Loucy (cell line): ENCODE data around the gene GVQW3.

Experiments
- H2AFZ ChIP-seq: fragments of 200-600 bp; sonication (generic); 2 replicates; pipeline ENCODE4 v1.6.0; 2016; ENCODE audit warnings: antibody characterized with exemption, mild to moderate bottlenecking, low read length, moderate library complexity
- H3F3A ChIP-seq: fragments of 200-600 bp; 2 replicates; pipeline ENCODE4 v1.6.0; 2016; ENCODE audit warnings: antibody characterized with exemption, low read depth, mild to moderate bottlenecking
- H3K27me3 ChIP-seq: fragments of 200-600 bp; sonication (generic); 2 replicates; pipeline ENCODE4 v1.6.1; 2014; ENCODE audit warnings: low read length, mild to moderate bottlenecking; ENCODE audit not compliant: insufficient read depth, poor library complexity, severe bottlenecking
- H3K36me3 ChIP-seq: fragments of 200-600 bp; sonication (generic); 2 replicates; pipeline ENCODE4 v1.6.1; 2016; ENCODE audit warnings: low read length; ENCODE audit not compliant: insufficient read depth
- H3K4me1 ChIP-seq: fragments of 200-600 bp; sonication (generic); 2 replicates; pipeline ENCODE4 v1.5.1; 2014; ENCODE audit warnings: low read length, mild to moderate bottlenecking; ENCODE audit not compliant: insufficient read depth, poor library complexity, severe bottlenecking
- H3K4me2 ChIP-seq: fragments of 200-600 bp; sonication (generic); 2 replicates; pipeline ENCODE4 v1.6.0; 2014; ENCODE audit warnings: antibody characterized with exemption, low read length, low read depth, mild to moderate bottlenecking; ENCODE audit not compliant: poor library complexity, severe bottlenecking
- H3K4me3 ChIP-seq: fragments of 200-600 bp; sonication (generic); 2 replicates; pipeline ENCODE4 v1.5.1; 2014; ENCODE audit warnings: low read length, mild to moderate bottlenecking, mixed read lengths; ENCODE audit not compliant: poor library complexity, severe bottlenecking
- H3K79me2 ChIP-seq: fragments of 200-600 bp; sonication (generic); 2 replicates; pipeline ENCODE4 v1.6.1; 2014; ENCODE audit warnings: low read length; ENCODE audit not compliant: insufficient read depth
- H3K9ac ChIP-seq: fragments of 200-600 bp; sonication (generic); 2 replicates; pipeline ENCODE4 v1.6.0; 2014; ENCODE audit warnings: mild to moderate bottlenecking, low read depth, low read length, moderate library complexity; ENCODE audit not compliant: poor library complexity, severe bottlenecking
- H3K9me2 ChIP-seq: fragments of 200-600 bp; sonication (generic); replicated peaks from 2 replicates; pipeline ENCODE4 v1.6.1; 2016; ENCODE audit warnings: low read depth, low read length, mixed read lengths
- H3K9me3 ChIP-seq: fragments of 200-600 bp; sonication (generic); 2 replicates; pipeline ENCODE4 v1.6.1; 2014; ENCODE audit warnings: mild to moderate bottlenecking, antibody characterized with exemption, low read length, low read depth; ENCODE audit not compliant: insufficient read depth
- H4K20me1 ChIP-seq: fragments of 200-600 bp; sonication (generic); 2 replicates; pipeline ENCODE4 v1.6.0; 2014; ENCODE audit warnings: antibody characterized with exemption, low read length, mild to moderate bottlenecking; ENCODE audit not compliant: insufficient read depth, poor library complexity, severe bottlenecking
- CTCF ChIP-seq: fragments of 200-600 bp; sonication (generic); conservative IDR thresholded peaks from 2 replicates; pipeline ENCODE4 v1.5.1; 2014; ENCODE audit warnings: mild to moderate bottlenecking, antibody characterized with exemption, low read length
- EZH2phosphoT487 ChIP-seq: fragments of 200-600 bp; IDR thresholded peaks from 2 replicates; pipeline ENCODE4 v1.6.1; 2018; ENCODE audit warnings: antibody characterized with exemption, mild to moderate bottlenecking, moderate library complexity, borderline replicate concordance

Gene GVQW3

DNA sequence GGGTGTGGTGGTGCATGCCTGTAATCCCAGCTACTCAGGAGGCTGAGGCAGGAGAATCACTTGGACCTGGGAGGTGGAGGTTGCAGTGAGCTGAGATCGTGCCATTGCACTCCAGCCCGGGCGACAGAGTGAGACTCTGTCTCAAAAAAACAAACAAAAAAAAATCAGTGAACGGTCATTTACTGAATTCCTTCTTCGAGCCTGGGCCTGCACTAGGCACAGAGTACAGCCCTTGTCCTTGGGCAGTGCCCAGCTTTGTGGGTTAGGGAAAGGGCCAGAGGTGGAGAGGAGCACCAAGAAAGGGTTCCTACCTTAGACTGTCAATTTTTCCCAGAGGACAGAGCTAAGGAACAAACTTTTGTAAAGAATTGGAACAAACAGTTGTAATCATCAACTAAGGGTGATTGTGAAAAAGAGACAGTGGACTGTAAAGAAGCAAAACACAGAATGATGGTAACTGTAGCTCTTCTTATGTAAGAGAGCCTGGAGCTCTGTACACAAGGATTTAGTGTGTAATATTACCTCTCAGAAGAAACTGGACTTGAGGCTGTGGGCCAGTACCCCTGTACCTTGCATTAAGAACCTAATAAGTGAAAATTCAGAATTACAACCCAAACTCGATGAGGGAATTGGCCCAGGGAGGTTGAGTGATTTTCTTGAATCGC is 10.8 kb downstream of the GVQW3 start:
- H3K4me2 ChIP-seq, result no peak overlapping the region
- no peaks in the 10 kb centered on the region for H3K79me2 ChIP-seq
- H4K20me1 ChIP-seq, result no peaks in the 10 kb centered on the region
- no peaks in the 10 kb centered on the region for H3K4me1 ChIP-seq
- no peaks in the 10 kb centered on the region for H3K36me3 ChIP-seq
- H3K4me3 ChIP-seq, result no peak overlapping the region
- H3F3A ChIP-seq, result no peaks in the 10 kb centered on the region
- no peaks in the 10 kb centered on the region for H3K27me3 ChIP-seq
- TF ChIP-seq CTCF (no peak), EZH2phosphoT487 (no peak)
- H3K9ac ChIP-seq, result no peak overlapping the region
- H2AFZ ChIP-seq, result no peak overlapping the region
- H3K9me2 ChIP-seq, result no peaks in the 10 kb centered on the region
- no peaks in the 10 kb centered on the region for H3K9me3 ChIP-seq

- H3K9ac ChIP-seq, result no peak overlapping the region
- no peaks in the 10 kb centered on the region for H3K36me3 ChIP-seq
- no peaks in the 10 kb centered on the region for H4K20me1 ChIP-seq
- TF ChIP-seq CTCF (no peak), EZH2phosphoT487 (no peak)
- no peak overlapping the region for H3K4me2 ChIP-seq
- H3F3A ChIP-seq, result no peaks in the 10 kb centered on the region
- no peaks in the 10 kb centered on the region for H3K4me1 ChIP-seq
- no peaks in the 10 kb centered on the region for H3K27me3 ChIP-seq
- no peak overlapping the region for H2AFZ ChIP-seq
- no peaks in the 10 kb centered on the region for H3K9me3 ChIP-seq
- H3K79me2 ChIP-seq, result no peaks in the 10 kb centered on the region
- H3K4me3 ChIP-seq, result no peak overlapping the region
- no peaks in the 10 kb centered on the region for H3K9me2 ChIP-seq
These were observed 11.7 kb downstream of the GVQW3 start for GRCh38 chr11:76392870-76393269.

- H3K9ac ChIP-seq, result no peak overlapping the region
- H3K79me2 ChIP-seq, result no peaks in the 10 kb centered on the region
- no peaks in the 10 kb centered on the region for H3K9me2 ChIP-seq
- H3K4me1 ChIP-seq, result no peaks in the 10 kb centered on the region
- H3K4me2 ChIP-seq, result no peak overlapping the region
- H3K27me3 ChIP-seq, result no peaks in the 10 kb centered on the region
- H3F3A ChIP-seq, result no peaks in the 10 kb centered on the region
- no peaks in the 10 kb centered on the region for H4K20me1 ChIP-seq
- no peaks in the 10 kb centered on the region for H3K9me3 ChIP-seq
- H3K36me3 ChIP-seq, result no peaks in the 10 kb centered on the region
- H3K4me3 ChIP-seq, result no peak overlapping the region
- no peak overlapping the region for H2AFZ ChIP-seq
- TF ChIP-seq CTCF (no peak), EZH2phosphoT487 (no peak)
These were observed 13.3 kb downstream of the GVQW3 start for GRCh38 chr11:76394411-76394810.
